Stomach (tissue), 4 donors: ENCODE measurements around the gene PXYLP1.

ENCODE experiments used
- EP300 ChIP-seq: sonication (generic); formaldehyde crosslinking; IDR thresholded peaks from one replicate; pipeline ENCODE4 v1.6.1; 2017; ENCODE audit warnings: antibody characterized with exemption
- POLR2A ChIP-seq, 4 donors: fragments of 450-650 bp; IDR thresholded peaks; one replicate each; pipeline ENCODE4 v1.6.1; 2016; ENCODE audit warnings: antibody characterized with exemption in 4 of 4, control low read depth in 2 of 4, mild to moderate bottlenecking in 1 of 4, moderate library complexity in 1 of 4
- POLR2AphosphoS5 ChIP-seq, 3 donors: sonication (generic); formaldehyde crosslinking; IDR thresholded peaks; one replicate each; pipeline ENCODE4 v1.6.1; 2016; ENCODE audit warnings: antibody characterized with exemption in 3 of 3
- TF ChIP-seq, protein P1 (sequence below), 7 experiments: fragments of 450-650 bp in 4 of 7; fragments of 200-600 bp in 3 of 7; sonication (generic) in 3 of 7; IDR thresholded peaks; one replicate each; pipeline ENCODE4 v1.5.1; 2016 to 2019; ENCODE audit warnings: antibody characterized with exemption in 7 of 7, control low read depth in 2 of 7, mild to moderate bottlenecking in 1 of 7

DNA sequence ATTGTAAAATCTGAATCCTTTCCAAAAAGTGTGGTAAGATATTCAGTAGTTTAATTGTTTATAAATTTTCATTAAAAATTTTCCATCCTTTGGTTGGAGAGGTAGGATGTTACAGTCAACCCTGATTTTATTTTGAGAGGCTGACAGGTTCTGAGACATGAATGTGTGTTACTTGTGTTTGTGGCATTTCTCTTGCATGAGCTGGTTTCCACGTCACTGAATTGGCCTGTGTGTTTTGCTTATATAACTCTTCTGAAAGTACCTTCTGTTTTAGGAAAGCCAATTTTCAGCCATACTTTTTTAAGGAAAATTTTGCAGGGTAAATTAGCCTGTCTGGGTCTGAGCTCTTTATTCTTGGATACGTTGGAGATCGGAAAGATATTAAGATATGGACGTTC lies 30.7 kb downstream of the PXYLP1 start:
- TF ChIP-seq, protein P1, sequence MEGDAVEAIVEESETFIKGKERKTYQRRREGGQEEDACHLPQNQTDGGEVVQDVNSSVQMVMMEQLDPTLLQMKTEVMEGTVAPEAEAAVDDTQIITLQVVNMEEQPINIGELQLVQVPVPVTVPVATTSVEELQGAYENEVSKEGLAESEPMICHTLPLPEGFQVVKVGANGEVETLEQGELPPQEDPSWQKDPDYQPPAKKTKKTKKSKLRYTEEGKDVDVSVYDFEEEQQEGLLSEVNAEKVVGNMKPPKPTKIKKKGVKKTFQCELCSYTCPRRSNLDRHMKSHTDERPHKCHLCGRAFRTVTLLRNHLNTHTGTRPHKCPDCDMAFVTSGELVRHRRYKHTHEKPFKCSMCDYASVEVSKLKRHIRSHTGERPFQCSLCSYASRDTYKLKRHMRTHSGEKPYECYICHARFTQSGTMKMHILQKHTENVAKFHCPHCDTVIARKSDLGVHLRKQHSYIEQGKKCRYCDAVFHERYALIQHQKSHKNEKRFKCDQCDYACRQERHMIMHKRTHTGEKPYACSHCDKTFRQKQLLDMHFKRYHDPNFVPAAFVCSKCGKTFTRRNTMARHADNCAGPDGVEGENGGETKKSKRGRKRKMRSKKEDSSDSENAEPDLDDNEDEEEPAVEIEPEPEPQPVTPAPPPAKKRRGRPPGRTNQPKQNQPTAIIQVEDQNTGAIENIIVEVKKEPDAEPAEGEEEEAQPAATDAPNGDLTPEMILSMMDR (IDR thresholded peaks at IDR 0.05), result no peak
- TF ChIP-seq POLR2A (IDR thresholded peaks at IDR 0.05) (no peak), POLR2AphosphoS5 (IDR thresholded peaks at IDR 0.05) (no peak), EP300 (no peak)
